ENCODE data around the gene KIT.

The KIT gene

DNA sequence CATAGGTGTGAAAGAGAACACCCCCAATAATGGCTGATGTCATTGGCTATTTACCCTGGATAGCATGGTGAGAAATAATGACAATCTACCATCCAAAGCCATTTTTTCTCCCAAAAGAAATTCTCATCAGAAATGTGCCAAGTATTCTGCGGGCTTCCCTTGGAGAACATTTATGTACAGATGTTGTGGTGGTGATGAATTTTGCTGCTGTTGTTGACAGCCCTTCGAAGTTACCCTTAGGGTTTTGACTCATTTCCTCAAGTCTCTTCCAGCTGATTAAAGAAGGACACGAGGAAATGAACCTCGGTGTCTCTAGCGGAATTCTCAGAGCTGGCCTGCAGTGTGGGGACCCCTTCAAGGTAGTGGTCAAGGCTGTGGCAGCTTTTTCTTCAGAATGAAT, 3.4 kb downstream of the KIT start:
- no peak for DNase-seq (ENCODE audit: low read depth)

- DNase-seq (ENCODE audit: low read depth) = no peak
These were observed 3.9 kb downstream of the KIT start for GRCh38 chr4:54661686-54662085.

- DNase-seq (ENCODE audit: low read depth) = no peak
These were observed 4.4 kb downstream of the KIT start for GRCh38 chr4:54662123-54662522.

GRCh38 chr4:54662901-54663585, 5.3 kb downstream of the KIT start:
- DNase-seq (ENCODE audit: low read depth) = no peak

DNA sequence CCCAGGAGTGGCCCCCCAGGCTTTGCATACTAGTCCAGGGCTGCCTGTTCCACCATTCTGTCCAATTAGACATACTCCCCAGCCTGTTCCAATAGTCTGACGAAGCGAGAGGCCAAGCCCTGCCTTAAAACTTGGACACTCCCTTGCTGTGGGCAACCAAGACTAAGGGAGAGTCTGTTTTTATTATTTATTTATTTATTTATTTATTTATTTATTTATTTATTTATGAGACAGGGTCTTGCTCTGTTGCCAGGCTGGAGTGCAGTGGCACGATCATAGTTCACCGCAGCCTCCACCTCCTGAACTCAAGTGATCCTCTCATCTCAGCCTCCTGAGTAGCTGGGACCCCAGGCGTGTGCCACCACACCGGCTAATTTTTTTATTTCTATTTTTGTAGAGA, 6.6 kb downstream of the KIT start:
- no peak for DNase-seq (ENCODE audit: low read depth)

- no peak for DNase-seq (ENCODE audit: low read depth)
These were observed 10.4 kb downstream of the KIT start for GRCh38 chr4:54668014-54668611.

GRCh38 chr4:54669831-54670230, 12.1 kb downstream of the KIT start:
- no peak for DNase-seq (ENCODE audit: low read depth)

GRCh38 chr4:54675721-54676461, 18.1 kb downstream of the KIT start:
- DNase-seq (ENCODE audit: low read depth) = no peak

DNA sequence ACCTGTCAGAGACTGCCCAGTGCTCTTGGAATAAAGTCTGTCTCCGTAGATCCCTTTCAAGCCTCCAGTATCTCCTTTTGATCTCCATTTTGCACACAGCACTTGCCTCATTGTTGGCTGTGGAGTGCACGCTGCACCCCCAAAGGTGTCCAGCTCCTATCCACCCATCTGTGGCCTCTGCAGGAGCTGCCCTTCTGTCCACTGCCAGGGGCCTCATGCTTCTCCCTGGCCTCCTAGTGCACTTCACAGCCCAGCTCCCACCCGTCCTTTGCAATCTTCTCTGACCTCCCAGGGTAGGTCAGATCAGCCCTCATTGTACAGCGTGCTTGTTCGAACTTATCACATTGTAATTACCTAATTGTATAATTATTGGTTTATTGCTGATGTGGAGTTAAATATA, 18.9 kb downstream of the KIT start:
- no peak for DNase-seq (ENCODE audit: low read depth)

DNA sequence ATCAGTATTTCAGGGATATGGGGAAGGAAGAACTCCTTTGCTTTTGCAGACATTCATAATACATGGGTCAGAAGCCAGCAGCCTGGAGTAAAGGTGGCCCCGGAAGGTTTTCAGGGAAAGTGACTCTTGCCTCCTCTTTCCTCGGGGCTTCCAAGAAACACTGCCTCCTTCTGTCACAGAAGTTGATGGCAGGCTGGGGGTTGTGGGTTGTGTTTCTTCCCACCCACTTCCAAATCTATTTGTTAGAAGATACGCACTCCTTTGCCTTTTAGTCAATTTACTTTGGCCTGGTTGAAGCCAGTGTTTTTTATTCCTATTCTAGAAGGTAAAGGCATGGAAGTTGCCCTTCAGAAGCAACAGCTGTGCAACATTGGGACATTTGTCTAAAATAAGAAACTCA, 19.7 kb downstream of the KIT start:
- DNase-seq (ENCODE audit: low read depth) = no peak

- DNase-seq (ENCODE audit: low read depth) = no peak
These were observed 20.3 kb downstream of the KIT start for GRCh38 chr4:54677853-54678650.

GRCh38 chr4:54678826-54679225, 21.1 kb downstream of the KIT start:
- no peak for DNase-seq (ENCODE audit: low read depth)

GRCh38 chr4:54679813-54680212, 22.1 kb downstream of the KIT start:
- DNase-seq (ENCODE audit: low read depth) = no peak

GRCh38 chr4:54683616-54684346, 26.0 kb downstream of the KIT start:
- DNase-seq (ENCODE audit: low read depth) = peak; percentile 17

GRCh38 chr4:54685810-54686209, 28.1 kb downstream of the KIT start:
- no peak for DNase-seq (ENCODE audit: low read depth)

GRCh38 chr4:54687887-54688841, 30.4 kb downstream of the KIT start:
- DNase-seq (ENCODE audit: low read depth) = no peak

DNA sequence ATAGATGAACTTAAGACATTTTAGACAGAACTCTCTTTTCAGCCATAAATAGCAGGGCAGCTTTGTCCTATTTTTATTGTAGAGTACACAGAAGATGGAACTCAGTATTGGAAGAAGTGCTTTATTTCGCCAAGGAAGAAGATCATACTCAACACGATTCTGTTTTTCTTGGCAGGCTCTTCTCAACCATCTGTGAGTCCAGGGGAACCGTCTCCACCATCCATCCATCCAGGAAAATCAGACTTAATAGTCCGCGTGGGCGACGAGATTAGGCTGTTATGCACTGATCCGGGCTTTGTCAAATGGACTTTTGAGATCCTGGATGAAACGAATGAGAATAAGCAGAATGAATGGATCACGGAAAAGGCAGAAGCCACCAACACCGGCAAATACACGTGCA, 37.6 kb downstream of the KIT start:
- DNase-seq (ENCODE audit: low read depth) = no peak

- no peak for DNase-seq (ENCODE audit: low read depth)
These were observed 38.0 kb downstream of the KIT start for GRCh38 chr4:54695788-54696187.

GRCh38 chr4:54696649-54697048, 38.9 kb downstream of the KIT start:
- no peak for DNase-seq (ENCODE audit: low read depth)

GRCh38 chr4:54700986-54701385, 43.2 kb downstream of the KIT start:
- no peak for DNase-seq (ENCODE audit: low read depth)

DNA sequence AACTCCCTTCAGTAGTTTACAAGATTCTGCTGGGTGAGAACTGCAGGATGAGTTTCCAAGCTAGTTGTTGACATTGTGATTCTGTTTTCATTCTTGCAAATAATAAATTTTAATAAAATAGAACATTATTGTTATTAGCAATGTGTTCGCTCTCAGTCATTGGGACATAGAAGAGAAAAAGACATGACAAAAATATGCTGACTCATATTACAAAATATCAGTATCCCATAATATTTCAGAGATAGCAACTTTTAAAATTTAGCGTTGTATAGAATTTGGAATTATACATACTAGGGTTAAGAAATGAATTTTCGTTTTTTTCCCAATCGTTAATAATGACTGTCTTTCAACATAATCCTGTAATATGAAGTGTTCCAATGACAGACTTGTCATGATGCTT, 45.4 kb downstream of the KIT start:
- no peak for DNase-seq (ENCODE audit: low read depth)
